IPS-20b (cell line): ENCODE data around the gene LGALS1.
"Not testable (repeated sequence)": the region's sequence is repeated elsewhere in the genome, so short reads cannot be mapped to it uniquely, and the experiment has no call there.

Experiments
- H3K27ac ChIP-seq: one replicate; pipeline ENCODE4 v1.5.1; 2013; ENCODE audit warnings: low read length
- H3K27me3 ChIP-seq: 2 replicates; pipeline ENCODE4 v1.6.1; 2013; ENCODE audit warnings: mild to moderate bottlenecking, low read length, inconsistent platforms; ENCODE audit not compliant: insufficient read depth
- H3K36me3 ChIP-seq: 2 replicates; pipeline ENCODE4 v1.6.1; 2013; ENCODE audit warnings: low read depth, mild to moderate bottlenecking, inconsistent platforms, low read length, moderate library complexity; ENCODE audit not compliant: insufficient read depth
- H3K4me1 ChIP-seq: 2 replicates; pipeline ENCODE4 v1.6.1; 2013; ENCODE audit warnings: mild to moderate bottlenecking, control low read depth, inconsistent platforms, low read length, moderate library complexity; ENCODE audit not compliant: insufficient read depth
- H3K4me3 ChIP-seq: 2 replicates; pipeline ENCODE4 v1.5.1; 2013; ENCODE audit warnings: mild to moderate bottlenecking, low read length, inconsistent platforms
- H3K9ac ChIP-seq: 2 replicates; pipeline ENCODE4 v1.6.1; 2013; ENCODE audit warnings: low read depth, mild to moderate bottlenecking, inconsistent platforms, low read length, moderate library complexity
- H3K9me3 ChIP-seq: 2 replicates; pipeline ENCODE4 v1.6.1; 2013; ENCODE audit warnings: mild to moderate bottlenecking, low read depth, low read length, inconsistent platforms; ENCODE audit not compliant: insufficient read depth

LGALS1 gene

DNA sequence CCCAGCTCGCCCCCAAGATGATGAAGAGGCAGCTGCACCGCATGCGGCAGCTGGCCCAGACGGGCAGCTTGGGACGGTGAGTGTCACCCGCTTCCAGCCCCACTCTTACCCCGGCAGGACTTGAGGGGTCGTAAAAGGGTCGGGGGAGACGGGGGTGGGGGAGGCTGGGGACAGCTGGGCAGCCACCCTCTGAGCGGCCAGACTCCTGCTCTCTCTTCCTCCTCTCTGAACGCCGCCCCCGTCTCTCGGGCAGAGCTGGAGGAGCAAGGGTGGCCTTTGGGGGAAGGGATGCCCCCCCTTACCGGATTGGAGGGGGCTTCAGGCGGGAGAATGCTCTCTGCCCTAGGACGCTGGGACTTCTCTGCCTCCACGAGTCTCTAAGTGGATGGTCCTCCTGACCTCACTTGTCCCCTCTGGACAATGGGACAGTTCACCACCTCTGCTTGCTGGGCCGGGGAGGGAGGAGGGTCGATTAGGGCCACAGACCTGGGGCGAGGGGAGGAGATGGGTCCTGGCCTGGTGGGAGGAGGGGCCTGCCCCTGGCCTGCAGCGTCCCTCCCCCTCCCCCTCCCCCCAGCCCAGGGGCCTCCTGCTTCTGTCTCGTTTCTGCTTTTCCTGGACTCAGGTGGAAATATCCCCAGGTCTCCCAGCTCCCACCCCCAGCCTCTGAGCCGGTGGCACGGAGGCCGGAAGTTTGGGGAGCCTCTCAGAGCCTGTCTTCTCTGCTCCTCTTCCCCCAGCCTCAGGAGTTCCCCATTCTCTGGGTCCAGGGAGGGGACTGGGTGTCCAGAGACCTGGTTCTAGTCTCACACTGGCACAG is 35.5 kb upstream of the LGALS1 start:
- Histone ChIP-seq H3K9ac (peak overlapping the region; percentile 81; the same call in 1 of the 2 replicates), H3K9me3 (no peaks in the 10 kb centered on the region), H3K4me3 (peak overlapping the region; percentile 91), H3K36me3 (peaks cover 25% of the 10 kb centered on the region), H3K4me1 (peaks cover 19% of the 10 kb centered on the region), H3K27ac (no peak overlapping the region), H3K27me3 (no peaks in the 10 kb centered on the region)

DNA sequence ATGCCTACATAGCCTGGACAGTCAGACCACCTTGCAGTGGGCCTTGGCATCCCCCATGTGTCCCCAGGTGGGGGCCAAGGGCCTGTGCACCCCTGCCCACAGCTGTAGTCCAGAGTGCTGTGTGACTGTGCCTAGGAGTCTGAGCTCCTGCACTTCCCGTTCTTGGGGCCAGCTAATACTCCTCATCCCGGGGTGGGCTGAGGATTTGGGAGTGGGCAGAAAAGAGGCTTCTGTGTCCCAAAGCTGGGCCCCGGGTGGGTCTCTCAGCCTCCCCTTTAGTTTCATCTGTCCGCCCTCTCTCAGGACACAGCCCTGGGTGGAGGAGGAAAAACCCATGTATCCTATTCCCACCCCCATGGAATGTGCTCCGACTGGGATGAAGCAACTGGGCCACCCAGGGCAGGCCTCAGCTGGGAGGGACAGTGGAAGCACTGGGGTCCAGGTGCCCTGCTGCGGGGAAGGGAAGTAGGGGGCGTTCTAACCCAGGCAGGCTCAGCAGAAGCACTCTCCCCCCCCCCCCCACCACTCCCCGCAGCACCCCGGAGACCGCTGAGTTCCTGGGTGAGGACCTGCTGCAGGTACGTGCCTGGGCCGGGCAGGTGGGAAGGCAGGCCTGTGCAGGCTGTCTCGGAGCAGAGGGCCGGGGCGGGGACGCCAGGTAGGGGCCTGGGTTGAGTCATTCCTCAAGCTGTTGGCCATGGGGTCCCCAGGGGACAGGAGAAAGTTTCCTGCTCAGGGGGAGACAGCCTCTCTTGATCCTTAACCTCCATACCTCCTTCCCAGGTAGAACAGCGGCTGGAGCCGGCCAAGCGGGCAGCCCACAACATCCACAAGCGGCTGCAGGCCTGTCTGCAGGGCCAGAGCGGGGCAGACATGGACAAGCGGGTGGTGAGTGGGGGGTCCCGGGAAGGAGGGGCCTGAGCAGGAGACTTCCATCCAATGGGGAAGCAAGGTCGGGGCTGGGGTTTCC is 34.6 kb upstream of the LGALS1 start:
- Histone ChIP-seq H3K27me3 (no peaks in the 10 kb centered on the region), H3K4me1 (peaks cover 19% of the 10 kb centered on the region), H3K27ac (no peak overlapping the region), H3K9me3 (no peaks in the 10 kb centered on the region), H3K36me3 (peaks cover 33% of the 10 kb centered on the region), H3K4me3 (peak overlapping the region; percentile 91), H3K9ac (peak overlapping the region; percentile 81; the same call in 1 of the 2 replicates)

DNA sequence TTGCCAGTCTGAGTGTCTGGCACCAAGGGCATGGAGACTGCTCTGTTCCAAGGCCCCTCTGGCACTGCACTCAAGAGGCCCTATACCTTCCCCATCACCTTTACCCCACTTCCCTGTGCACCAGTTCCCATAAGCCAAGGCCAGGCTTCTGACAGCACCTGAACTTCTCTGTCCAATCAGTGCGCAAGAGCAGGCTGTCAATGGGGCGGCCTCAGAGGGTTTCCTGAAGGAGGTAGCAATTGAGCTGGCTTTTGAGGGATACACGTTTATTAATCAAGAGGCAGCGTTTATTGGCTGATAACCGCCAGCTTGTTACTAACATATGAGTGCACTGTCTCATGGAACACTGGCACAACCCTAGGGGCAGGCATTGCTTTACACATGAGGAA is 33.9 kb upstream of the LGALS1 start:
- H3K36me3 ChIP-seq, result peaks cover 33% of the 10 kb centered on the region
- H3K27me3 ChIP-seq, result no peaks in the 10 kb centered on the region
- no peak overlapping the region for H3K4me3 ChIP-seq
- H3K4me1 ChIP-seq, result peaks cover 19% of the 10 kb centered on the region
- no peak overlapping the region for H3K9ac ChIP-seq
- no peaks in the 10 kb centered on the region for H3K9me3 ChIP-seq
- H3K27ac ChIP-seq, result no peak overlapping the region

DNA sequence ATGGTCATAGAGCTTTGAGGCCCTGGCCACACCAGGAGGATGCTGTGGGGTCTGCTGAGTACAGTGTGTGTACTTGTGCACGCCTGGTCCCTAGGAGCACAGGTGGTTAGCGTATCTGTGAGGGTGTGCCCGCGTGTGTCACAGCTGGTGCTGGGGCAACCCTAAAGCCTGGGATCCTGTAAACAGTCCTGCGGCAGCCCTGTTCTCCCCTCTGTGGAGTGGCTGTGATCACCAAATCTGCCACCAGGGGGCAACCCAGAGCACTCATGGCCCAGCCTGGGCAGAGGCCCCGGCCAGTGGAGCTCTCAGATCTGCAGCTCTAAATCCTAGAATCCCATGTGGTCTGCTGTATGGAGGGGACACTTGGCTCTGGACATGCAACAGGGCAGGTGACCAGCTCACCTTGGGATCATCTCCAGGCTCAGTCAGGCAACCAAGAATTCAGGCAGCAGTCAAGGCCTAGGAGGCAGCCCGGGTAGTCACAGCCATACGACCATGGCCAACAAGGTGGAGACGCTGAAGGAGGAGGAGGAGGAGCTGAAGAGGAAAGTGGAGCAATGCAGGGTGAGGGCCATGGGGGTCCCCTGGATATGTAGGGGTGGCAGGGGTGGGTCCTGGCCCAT is 32.1 kb upstream of the LGALS1 start:
- H3K9ac ChIP-seq, result no peak overlapping the region
- no peak overlapping the region for H3K27ac ChIP-seq

DNA sequence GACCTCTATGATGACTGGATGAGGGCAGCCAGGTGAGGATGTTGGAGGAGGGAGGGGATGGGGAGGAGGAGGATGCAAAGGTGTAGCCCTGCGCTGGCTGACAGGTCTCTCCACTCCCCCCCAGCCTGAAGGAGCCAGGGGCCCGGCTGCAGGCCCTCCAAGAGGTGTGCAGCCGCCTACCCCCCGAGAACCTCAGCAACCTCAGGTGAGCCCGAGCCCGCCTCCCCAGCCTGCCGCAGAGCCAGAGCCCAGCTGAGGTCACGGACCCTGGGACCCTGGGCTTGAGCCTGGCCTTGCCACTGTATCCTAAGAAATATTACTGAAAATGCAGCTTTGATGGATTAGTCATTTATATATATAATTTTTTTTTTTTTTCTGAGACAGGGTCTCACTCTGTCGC is 28.1 kb upstream of the LGALS1 start:
- Histone ChIP-seq H3K27me3 (no peaks in the 10 kb centered on the region), H3K36me3 (peaks cover 62% of the 10 kb centered on the region), H3K9me3 (no peaks in the 10 kb centered on the region), H3K4me3 (no peak overlapping the region), H3K9ac (no peak overlapping the region), H3K4me1 (no peaks in the 10 kb centered on the region), H3K27ac (no peak overlapping the region)

More for the DNA sequence above, 32.1 kb upstream of the LGALS1 start:
- no peaks in the 10 kb centered on the region for H3K27me3 ChIP-seq
- no peaks in the 10 kb centered on the region for H3K9me3 ChIP-seq
- H3K4me1 ChIP-seq, result peaks cover 15% of the 10 kb centered on the region
- H3K4me3 ChIP-seq, result no peak overlapping the region
- H3K36me3 ChIP-seq, result peaks cover 42% of the 10 kb centered on the region

DNA sequence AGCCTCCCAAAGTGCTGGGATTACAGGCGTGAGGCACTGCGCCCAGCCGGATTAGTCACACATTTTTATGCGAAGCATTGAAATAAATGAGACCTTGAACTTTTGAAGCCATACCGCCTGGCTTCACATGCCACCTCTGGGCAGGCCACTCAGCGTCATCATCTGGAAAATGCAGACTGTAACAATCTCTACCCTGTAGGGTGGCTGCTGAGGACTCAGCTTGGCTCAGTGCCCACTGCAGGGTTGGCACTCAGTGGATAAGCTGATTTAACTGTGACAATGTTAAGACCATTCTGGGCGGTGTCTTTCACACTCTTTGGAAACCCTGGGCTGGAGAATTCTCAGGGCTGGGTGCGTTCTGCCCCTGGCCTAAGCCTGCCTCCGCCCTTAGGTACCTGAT is 27.5 kb upstream of the LGALS1 start:
- Histone ChIP-seq H3K4me1 (no peaks in the 10 kb centered on the region), H3K27ac (no peak overlapping the region), H3K9me3 (no peaks in the 10 kb centered on the region), H3K27me3 (no peaks in the 10 kb centered on the region), H3K4me3 (no peak overlapping the region), H3K36me3 (peaks cover 61% of the 10 kb centered on the region), H3K9ac (no peak overlapping the region)

DNA sequence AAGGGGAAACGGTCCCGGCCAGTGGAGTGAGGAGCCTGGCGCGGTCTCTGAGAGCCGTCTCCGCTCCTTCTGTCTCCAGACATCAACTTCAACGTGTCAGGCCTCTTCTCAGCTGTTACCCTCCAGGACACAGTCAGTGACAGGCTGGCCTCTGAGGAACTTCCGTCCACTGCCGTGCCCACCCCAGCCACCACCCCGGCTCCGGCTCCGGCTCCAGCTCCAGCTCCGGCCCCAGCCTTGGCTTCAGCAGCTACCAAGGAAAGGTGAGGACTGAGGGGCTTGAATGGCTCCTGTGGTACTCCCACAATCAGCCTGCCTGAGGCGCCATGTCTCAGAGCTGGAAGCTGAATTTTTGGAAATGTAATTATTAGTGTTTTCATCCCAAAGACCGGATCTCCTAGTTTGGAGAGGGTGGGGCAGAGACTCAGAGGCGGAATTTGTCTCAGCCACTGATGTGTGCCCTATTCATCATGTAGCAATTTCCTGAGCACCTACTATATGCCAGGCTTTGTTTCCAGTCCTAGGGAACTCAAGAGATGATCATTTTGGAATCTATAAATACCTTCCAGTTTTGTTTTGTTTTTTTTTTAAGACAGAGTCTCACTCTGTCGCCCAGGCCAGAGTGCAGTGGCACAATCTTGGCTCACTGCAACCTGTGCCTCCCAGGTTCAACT is 24.8 kb upstream of the LGALS1 start:
- H3K27me3 ChIP-seq, result no peaks in the 10 kb centered on the region
- H3K9ac ChIP-seq, result no peak overlapping the region
- H3K9me3 ChIP-seq, result no peaks in the 10 kb centered on the region
- H3K27ac ChIP-seq, result no peak overlapping the region
- H3K36me3 ChIP-seq, result peaks cover 51% of the 10 kb centered on the region
- no peaks in the 10 kb centered on the region for H3K4me1 ChIP-seq
- no peak overlapping the region for H3K4me3 ChIP-seq

DNA sequence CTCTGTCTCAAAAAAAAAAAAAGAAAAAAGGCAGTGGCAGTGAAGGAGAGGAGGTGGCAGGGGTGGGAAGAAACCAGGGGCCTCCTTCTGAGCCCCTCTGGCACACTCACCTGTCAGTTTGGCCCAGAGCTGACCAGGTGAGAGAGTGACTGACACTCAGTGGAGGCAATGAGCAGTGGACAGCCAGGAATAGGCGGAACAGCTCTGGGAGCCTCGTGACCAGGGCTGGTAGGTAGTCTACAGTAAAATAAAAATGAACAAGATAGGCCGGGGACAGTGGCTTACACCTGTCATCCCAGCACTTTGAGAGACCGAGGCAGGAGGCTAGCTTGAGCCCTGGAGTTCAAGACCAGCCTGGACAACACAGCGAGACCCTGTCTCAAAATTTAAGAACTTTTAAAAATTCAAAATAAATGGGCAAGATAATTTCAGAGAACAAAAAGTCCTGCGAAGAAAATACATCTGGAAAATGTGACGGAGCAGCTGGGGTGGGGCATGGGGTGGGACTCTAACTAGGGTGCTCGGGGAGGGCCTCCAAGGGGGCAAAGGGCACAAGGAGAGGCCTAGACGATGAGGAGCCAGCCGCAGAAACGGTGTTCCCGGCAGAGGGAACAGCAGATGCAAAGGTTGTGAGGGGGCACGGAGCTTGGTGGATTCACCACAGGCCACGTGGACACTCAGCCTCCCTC is 20.7 kb upstream of the LGALS1 start:
- Histone ChIP-seq H3K36me3 (peaks cover 37% of the 10 kb centered on the region), H3K27me3 (no peaks in the 10 kb centered on the region), H3K4me1 (0 out of 2 replicates have a peak, but pooled peaks cover 3% of the 10 kb centered on the region), H3K9me3 (no peaks in the 10 kb centered on the region), H3K27ac (no peak overlapping the region), H3K9ac (no peak overlapping the region), H3K4me3 (no peak overlapping the region)

DNA sequence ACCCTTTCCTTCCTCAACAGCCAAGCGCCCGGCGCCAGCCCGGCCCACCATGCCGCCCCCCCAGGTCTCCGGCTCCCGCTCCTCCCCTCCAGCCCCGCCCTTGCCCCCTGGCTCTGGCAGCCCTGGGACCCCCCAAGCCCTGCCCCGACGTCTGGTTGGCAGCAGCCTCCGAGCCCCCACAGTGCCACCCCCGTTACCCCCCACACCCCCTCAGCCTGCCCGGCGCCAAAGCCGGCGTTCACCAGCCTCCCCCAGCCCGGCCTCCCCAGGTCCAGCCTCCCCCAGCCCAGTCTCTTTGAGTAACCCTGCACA is 20.2 kb upstream of the LGALS1 start:
- Histone ChIP-seq H3K4me3 (no peak overlapping the region), H3K4me1 (0 out of 2 replicates have a peak, but pooled peaks cover 4% of the 10 kb centered on the region), H3K27ac (no peak overlapping the region), H3K9ac (no peak overlapping the region), H3K36me3 (peaks cover 32% of the 10 kb centered on the region), H3K27me3 (no peaks in the 10 kb centered on the region), H3K9me3 (no peaks in the 10 kb centered on the region)

DNA sequence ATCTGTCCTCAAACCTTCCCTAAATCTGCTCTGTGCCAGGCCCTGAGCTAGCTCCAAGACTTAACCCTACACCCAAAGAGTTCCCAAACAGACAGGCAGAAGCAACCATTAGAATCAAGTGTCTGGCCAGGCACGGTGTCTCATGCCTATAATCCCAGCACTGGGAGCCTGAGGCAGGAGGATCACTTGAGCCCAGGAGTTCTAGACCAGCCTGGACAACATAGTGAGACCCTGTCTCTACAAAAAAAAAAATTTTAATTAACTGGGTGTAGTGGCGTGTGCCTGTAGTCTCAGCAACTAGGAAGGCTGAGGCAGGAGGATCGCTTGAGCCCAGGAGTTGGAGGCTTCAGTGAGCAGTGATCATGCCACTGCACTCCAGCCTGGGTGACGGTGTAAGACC is 18.9 kb upstream of the LGALS1 start:
- peaks cover 19% of the 10 kb centered on the region for H3K36me3 ChIP-seq
- H3K9ac ChIP-seq, H3K9me3 ChIP-seq, H3K27ac ChIP-seq, H3K4me3 ChIP-seq, H3K4me1 ChIP-seq, H3K27me3 ChIP-seq: not testable (repeated sequence)
